Karpas-422 (cell line): ENCODE measurements around the gene ARFGAP3. TPM values are rescaled to one million over a fixed set of nuclear protein-coding genes. Genes with fewer than 3 reads are reported as not detected.
A peak's percentile ranks its signal among the peaks of the same experiment; 100 is the strongest.

Source experiments
- DNase-seq: peaks from one replicate; pipeline ENCODE4 v3.0.0-alpha.2; 2015
- H2AFZ ChIP-seq: fragments of 200-600 bp; sonication (generic); 2 replicates; pipeline ENCODE4 v1.6.1; 2014; ENCODE audit warnings: antibody characterized with exemption, low read length, mixed read lengths
- H3K27ac ChIP-seq: fragments of 200-600 bp; sonication (generic); 2 replicates; pipeline ENCODE4 v1.5.1; 2014; ENCODE audit warnings: mild to moderate bottlenecking, low read length, moderate library complexity
- H3K27me3 ChIP-seq: fragments of 200-600 bp; sonication (generic); 2 replicates; pipeline ENCODE4 v1.6.1; 2014; ENCODE audit warnings: low read length, mixed read lengths
- H3K36me3 ChIP-seq: fragments of 200-600 bp; sonication (generic); 2 replicates; pipeline ENCODE4 v1.6.1; 2014; ENCODE audit warnings: low read length, mixed read lengths; ENCODE audit not compliant: insufficient read depth
- H3K4me1 ChIP-seq: fragments of 200-600 bp; sonication (generic); 2 replicates; pipeline ENCODE4 v1.6.1; 2014; ENCODE audit warnings: mild to moderate bottlenecking, low read length, mixed read lengths
- H3K4me2 ChIP-seq: fragments of 200-600 bp; sonication (generic); 2 replicates; pipeline ENCODE4 v1.6.1; 2014; ENCODE audit warnings: low read length, low read depth, mild to moderate bottlenecking; ENCODE audit not compliant: poor library complexity, severe bottlenecking
- H3K4me3 ChIP-seq: fragments of 200-600 bp; sonication (generic); 2 replicates; pipeline ENCODE4 v1.5.1; 2014; ENCODE audit warnings: mild to moderate bottlenecking, antibody characterized with exemption, low read length, mixed read lengths
- H3K79me2 ChIP-seq: fragments of 200-600 bp; sonication (generic); 2 replicates; pipeline ENCODE4 v1.6.1; 2014; ENCODE audit warnings: mild to moderate bottlenecking, low read length, mixed read lengths
- H3K9ac ChIP-seq: fragments of 200-600 bp; sonication (generic); 2 replicates; pipeline ENCODE4 v1.6.0; 2014; ENCODE audit warnings: low read length
- H3K9me2 ChIP-seq: fragments of 200-600 bp; sonication (generic), shearing (Covaris generic); replicated peaks from 2 replicates; pipeline ENCODE4 v1.6.0; 2014; ENCODE audit warnings: mild to moderate bottlenecking, low read length, moderate library complexity; ENCODE audit not compliant: insufficient read depth
- H3K9me3 ChIP-seq: fragments of 300-700, 200-600 bp; sonication (generic); 2 replicates; pipeline ENCODE4 v1.6.1; 2014; ENCODE audit warnings: low read length, mixed read lengths
- H4K20me1 ChIP-seq: fragments of 200-600 bp; sonication (generic); 2 replicates; pipeline ENCODE4 v1.6.1; 2014; ENCODE audit warnings: mild to moderate bottlenecking, antibody characterized with exemption, low read length, low read depth; ENCODE audit not compliant: insufficient read depth
- total RNA-seq: library from RNA; depleted of rRNA; stranded (reverse); fragments of >200 nt; shearing (Covaris generic); gene quantifications from 2 replicates; pipeline ENCODE4 v1.2.3, GENCODE V29; 2014; ENCODE audit warnings: low replicate concordance

ARFGAP3 gene
- total RNA-seq, 1 experiment from 2014 or later, result 26.1 TPM

DNA sequence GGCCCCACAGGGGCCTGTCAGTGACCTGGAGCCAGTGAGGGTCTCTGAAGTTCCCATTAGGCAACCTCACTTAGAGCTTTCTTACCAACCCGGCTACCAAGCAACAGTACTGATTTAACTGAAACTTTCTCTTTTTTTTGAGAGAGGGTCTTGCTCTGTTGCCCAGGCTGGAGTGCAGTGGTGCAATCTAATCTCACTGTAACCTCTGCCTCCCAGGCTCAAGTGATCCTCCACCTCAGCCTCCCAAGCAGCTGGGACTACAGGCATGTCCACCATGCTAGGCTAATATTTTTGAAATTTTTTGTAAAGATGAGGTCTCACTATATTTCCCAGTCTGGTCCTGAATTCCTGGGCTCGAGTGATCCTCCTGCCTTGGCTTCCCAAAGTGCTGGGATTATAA is 42.5 kb downstream of the ARFGAP3 start:
- H3K27me3 ChIP-seq, result no peaks in the 10 kb centered on the region
- H3K9ac ChIP-seq, result 0 out of 2 replicates have a peak overlapping the region, but pooled peaks have one; percentile 11

DNA sequence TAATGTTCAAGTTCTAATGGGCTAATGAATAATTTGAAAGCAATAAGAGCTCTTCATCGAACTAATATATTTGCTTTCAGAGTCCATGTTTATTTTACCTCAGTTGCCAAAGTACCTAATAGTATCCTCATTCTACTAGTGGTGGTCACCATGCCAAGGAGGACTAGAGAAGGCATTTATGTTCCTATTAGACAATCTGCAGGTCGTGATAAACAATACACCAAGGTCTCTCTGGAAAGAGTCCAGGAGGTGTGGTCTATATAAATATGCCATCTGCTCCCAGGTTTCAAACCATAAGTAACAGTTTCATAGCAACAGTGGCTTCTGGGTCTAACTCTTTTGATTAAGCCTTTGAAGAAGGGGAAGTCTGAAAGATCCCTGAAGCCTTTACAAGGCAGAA is 42.9 kb downstream of the ARFGAP3 start:
- Histone ChIP-seq H3K79me2 (no peaks in the 10 kb centered on the region), H4K20me1 (no peaks in the 10 kb centered on the region), H2AFZ (no peak overlapping the region), H3K4me2 (peak overlapping the region; percentile 61), H3K36me3 (no peaks in the 10 kb centered on the region), H3K4me3 (no peak overlapping the region), H3K9ac (no peak overlapping the region), H3K27me3 (no peaks in the 10 kb centered on the region), H3K4me1 (peaks cover 77% of the 10 kb centered on the region), H3K9me2 (no peaks in the 10 kb centered on the region), H3K9me3 (no peaks in the 10 kb centered on the region), H3K27ac (peak overlapping the region; percentile 84)
- no peak for DNase-seq

More for the DNA sequence above, 42.5 kb downstream of the ARFGAP3 start:
- 0 out of 2 replicates have a peak overlapping the region, but pooled peaks have one; percentile 38 for H2AFZ ChIP-seq
- H3K4me3 ChIP-seq, result peak overlapping the region; percentile 20; the same call in 1 of the 2 replicates
- H3K79me2 ChIP-seq, result no peaks in the 10 kb centered on the region
- DNase-seq, result no peak
- H3K27ac ChIP-seq, result peak overlapping the region; percentile 84
- H3K36me3 ChIP-seq, result no peaks in the 10 kb centered on the region
- no peaks in the 10 kb centered on the region for H4K20me1 ChIP-seq
- H3K9me2 ChIP-seq, result no peaks in the 10 kb centered on the region
- peak overlapping the region; percentile 61 for H3K4me2 ChIP-seq
- H3K9me3 ChIP-seq, result no peaks in the 10 kb centered on the region
- peaks cover 77% of the 10 kb centered on the region for H3K4me1 ChIP-seq

DNA sequence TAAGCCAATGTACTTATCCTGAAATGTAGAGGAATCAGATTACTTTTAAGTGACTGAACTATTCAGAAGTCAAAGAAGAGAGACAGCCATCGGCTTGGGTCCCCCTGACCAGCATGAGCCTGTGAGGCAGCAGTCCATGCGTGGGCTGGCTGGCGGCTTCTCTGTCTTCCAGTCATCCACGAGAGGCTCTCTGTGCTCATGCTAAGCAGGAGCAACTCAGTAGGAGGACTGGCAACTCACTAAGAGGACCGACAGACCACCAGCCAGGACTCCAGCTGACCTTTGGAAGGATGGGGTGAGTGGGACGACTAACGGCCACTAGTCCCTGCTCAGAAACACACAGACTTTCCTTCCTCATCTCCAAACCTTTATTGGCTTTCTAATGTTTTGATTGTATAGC is 43.6 kb downstream of the ARFGAP3 start:
- H3K27ac ChIP-seq, result peak overlapping the region; percentile 84; the same call in 1 of the 2 replicates
- H3K4me2 ChIP-seq, result no peak overlapping the region
- no peaks in the 10 kb centered on the region for H3K79me2 ChIP-seq
- no peaks in the 10 kb centered on the region for H3K9me3 ChIP-seq
- no peak overlapping the region for H2AFZ ChIP-seq
- no peaks in the 10 kb centered on the region for H3K9me2 ChIP-seq
- no peaks in the 10 kb centered on the region for H3K27me3 ChIP-seq
- no peak for DNase-seq
- no peak overlapping the region for H3K4me3 ChIP-seq
- no peaks in the 10 kb centered on the region for H4K20me1 ChIP-seq
- H3K36me3 ChIP-seq, result no peaks in the 10 kb centered on the region
- peaks cover 77% of the 10 kb centered on the region for H3K4me1 ChIP-seq
- no peak overlapping the region for H3K9ac ChIP-seq

DNA sequence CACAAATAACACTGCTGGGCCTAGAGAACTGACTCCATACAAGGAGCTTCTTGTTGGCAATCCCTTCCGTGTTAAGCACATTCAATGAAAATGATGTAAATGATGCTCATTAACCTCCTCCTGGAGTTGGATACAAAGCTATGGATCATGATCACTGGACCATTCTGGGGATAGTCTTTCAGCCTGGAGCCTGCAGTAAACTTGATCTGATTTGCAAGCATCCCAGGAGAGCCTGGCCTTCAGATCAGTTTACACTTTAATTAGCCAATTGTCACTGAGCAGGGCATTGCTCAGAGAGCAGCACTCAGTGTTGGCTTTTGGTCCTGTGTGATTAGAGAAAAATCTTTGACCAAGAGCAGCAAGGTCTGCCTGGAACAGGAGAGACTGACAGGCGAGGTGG is 45.6 kb downstream of the ARFGAP3 start:
- peak; percentile 55 for DNase-seq
- peak overlapping the region; percentile 28 for H3K4me2 ChIP-seq
- H3K27ac ChIP-seq, result peak overlapping the region; percentile 62
- no peaks in the 10 kb centered on the region for H3K36me3 ChIP-seq
- no peaks in the 10 kb centered on the region for H3K9me2 ChIP-seq
- H3K9me3 ChIP-seq, result no peaks in the 10 kb centered on the region
- H3K79me2 ChIP-seq, result no peaks in the 10 kb centered on the region
- no peaks in the 10 kb centered on the region for H3K27me3 ChIP-seq
- no peaks in the 10 kb centered on the region for H4K20me1 ChIP-seq
- peaks cover 58% of the 10 kb centered on the region for H3K4me1 ChIP-seq
- H2AFZ ChIP-seq, result no peak overlapping the region
- H3K4me3 ChIP-seq, result no peak overlapping the region
- H3K9ac ChIP-seq, result no peak overlapping the region

DNA sequence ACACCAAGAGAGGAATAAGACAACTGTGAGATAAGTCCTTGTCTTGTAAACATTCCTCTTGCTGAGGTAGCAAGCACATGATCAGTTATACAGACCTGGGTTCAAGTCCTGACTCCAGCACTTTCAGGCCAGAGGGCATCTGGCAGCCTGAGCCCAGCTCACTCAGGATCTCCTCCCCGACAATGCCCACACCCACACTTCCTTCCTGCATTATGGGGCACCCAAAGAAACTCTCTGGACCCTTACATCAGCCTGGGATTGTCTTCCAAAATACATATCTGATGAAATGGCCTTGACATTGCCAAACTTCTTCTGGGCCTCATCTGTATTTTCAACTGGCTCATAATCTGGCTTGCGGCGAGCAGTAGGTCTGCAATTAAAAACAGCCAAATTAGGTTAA is 48.6 kb downstream of the ARFGAP3 start:
- H3K4me3 ChIP-seq, result no peak overlapping the region
- H4K20me1 ChIP-seq, result no peaks in the 10 kb centered on the region
- H3K9me2 ChIP-seq, result no peaks in the 10 kb centered on the region
- no peaks in the 10 kb centered on the region for H3K27me3 ChIP-seq
- no peaks in the 10 kb centered on the region for H3K36me3 ChIP-seq
- no peak overlapping the region for H3K4me2 ChIP-seq
- no peak overlapping the region for H3K9ac ChIP-seq
- no peaks in the 10 kb centered on the region for H3K79me2 ChIP-seq
- no peak overlapping the region for H3K27ac ChIP-seq
- H2AFZ ChIP-seq, result no peak overlapping the region
- no peaks in the 10 kb centered on the region for H3K9me3 ChIP-seq
- H3K4me1 ChIP-seq, result peaks cover 28% of the 10 kb centered on the region
- DNase-seq, result no peak

DNA sequence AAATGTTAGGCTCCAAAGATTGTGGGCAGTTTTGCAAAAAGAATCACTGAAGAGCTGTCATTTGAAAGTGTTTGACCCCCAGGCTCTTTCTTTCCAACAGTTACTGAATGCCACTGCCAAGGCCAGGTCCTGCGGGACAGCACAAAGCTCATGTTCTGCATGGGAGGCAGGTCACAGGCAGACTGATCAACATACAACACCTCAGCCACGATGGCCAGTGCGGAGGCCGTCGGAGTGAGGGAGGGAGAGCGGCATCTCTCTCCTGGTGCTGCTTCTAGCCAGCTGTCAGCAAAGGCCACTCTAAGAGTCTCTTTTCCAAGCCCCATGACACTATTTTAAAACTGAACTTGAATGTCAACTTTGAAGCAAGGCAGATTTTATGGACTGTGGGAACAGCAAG is 49.9 kb downstream of the ARFGAP3 start:
- H3K27me3 ChIP-seq, result no peaks in the 10 kb centered on the region
- no peak overlapping the region for H3K27ac ChIP-seq
- no peak overlapping the region for H3K9ac ChIP-seq
- no peaks in the 10 kb centered on the region for H4K20me1 ChIP-seq
- H3K9me2 ChIP-seq, result no peaks in the 10 kb centered on the region
- H3K36me3 ChIP-seq, result no peaks in the 10 kb centered on the region
- no peaks in the 10 kb centered on the region for H3K9me3 ChIP-seq
- DNase-seq, result no peak
- no peak overlapping the region for H2AFZ ChIP-seq
- no peak overlapping the region for H3K4me3 ChIP-seq
- no peak overlapping the region for H3K4me2 ChIP-seq
- peaks cover 15% of the 10 kb centered on the region for H3K4me1 ChIP-seq
- no peaks in the 10 kb centered on the region for H3K79me2 ChIP-seq

DNA sequence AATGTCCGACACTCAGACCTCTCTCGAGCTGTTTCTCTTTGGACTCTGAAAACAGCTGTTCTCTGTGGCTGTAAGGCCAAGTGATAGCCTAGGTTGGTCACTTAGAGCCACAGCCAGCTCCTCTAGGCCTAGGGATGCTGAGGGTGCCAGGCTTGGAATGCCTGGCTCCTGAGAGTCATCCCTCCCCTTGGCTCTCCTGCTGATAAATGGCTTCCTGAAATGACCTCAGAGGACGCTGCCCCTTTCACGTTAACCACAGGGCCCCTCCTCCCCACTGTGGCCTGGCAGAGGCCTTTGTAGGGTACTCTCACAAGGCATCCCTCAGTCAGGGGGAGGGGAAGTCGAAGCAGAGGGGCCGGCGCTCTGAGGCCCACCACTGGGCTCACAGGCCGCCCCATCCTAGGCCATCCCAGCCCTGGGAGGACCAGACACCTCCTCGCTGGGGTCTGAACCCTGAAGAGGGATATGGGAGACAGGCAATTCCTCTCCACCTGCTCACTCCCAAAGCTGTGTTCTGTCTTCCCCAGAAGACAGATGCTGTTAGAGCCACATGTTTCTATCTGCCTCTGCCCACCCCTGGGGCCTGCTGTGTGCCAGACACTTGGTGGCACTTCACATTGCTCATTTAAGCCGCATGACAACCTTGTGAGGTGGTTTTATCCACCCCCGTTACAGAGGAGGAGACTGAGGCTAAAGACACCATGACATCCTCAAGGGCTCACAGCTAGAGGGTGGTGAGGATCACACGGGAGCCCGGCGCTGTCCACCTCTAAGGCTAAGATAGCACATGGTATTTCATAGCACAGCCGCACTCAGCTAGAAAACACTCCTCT is 50.9 kb downstream of the ARFGAP3 start:
- Histone ChIP-seq H3K4me1 (peaks cover 5% of the 10 kb centered on the region), H3K27me3 (no peaks in the 10 kb centered on the region), H3K9me3 (no peaks in the 10 kb centered on the region), H3K79me2 (no peaks in the 10 kb centered on the region), H2AFZ (no peak overlapping the region), H3K9ac (no peak overlapping the region), H4K20me1 (no peaks in the 10 kb centered on the region), H3K4me2 (no peak overlapping the region), H3K9me2 (no peaks in the 10 kb centered on the region), H3K27ac (no peak overlapping the region), H3K36me3 (no peaks in the 10 kb centered on the region), H3K4me3 (no peak overlapping the region)
- DNase-seq, result no peak

DNA sequence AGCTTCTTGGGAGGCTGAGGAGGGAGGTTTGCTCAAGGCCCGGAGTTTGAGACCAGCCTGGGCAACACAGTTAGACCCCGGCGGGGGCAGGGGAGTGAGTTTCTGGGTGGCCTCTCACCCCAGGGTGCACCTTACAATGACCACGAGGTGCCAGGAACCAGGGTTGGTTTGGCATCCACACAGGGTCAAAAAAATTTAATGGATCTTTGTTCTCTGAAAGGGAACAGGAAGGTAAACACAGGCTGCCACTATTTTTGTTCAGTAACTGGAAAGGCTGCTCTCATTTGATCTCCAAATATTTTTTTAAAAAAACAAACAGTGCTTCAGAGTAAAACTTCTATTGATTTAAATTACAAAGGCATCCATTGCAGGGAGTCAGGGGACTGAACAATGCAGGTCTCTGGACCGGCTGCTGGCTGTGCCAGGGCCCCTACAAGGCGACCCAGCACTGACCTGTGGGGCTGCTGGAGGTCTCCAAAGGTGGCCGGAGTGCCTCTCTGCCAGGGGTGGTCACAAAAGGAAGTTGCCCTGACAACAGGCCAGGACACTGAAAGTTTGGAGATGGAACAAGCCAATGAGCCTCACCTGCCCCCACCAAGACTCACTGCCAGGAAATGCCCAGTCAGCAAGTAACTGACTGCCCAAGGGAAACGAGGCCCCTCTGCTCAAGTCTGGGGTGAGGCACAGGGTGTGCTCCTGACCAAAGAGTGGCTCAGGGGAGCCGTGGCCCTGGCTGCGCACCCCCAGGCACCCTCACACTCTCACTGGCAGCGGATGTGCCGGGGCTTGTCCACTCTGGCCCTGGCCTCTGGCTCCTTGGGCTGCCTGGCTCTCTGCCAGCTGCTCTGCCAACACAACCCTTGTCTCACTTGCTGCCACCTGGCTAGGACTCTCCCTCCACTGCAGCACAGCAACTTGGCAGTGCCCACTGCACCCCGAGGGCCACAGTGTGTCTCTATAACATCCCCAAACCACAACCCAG is 51.8 kb downstream of the ARFGAP3 start:
- H3K36me3 ChIP-seq, result no peaks in the 10 kb centered on the region

More for the DNA sequence above, 51.8 kb downstream of the ARFGAP3 start:
- H3K27me3 ChIP-seq, result no peaks in the 10 kb centered on the region
- no peak overlapping the region for H3K4me3 ChIP-seq
- H3K4me1 ChIP-seq, result no peaks in the 10 kb centered on the region
- H3K9me2 ChIP-seq, result no peaks in the 10 kb centered on the region
- no peak overlapping the region for H3K9ac ChIP-seq
- H4K20me1 ChIP-seq, result no peaks in the 10 kb centered on the region
- no peak overlapping the region for H2AFZ ChIP-seq
- no peak overlapping the region for H3K27ac ChIP-seq
- no peaks in the 10 kb centered on the region for H3K79me2 ChIP-seq
- H3K9me3 ChIP-seq, result no peaks in the 10 kb centered on the region
- no peak for DNase-seq
- no peak overlapping the region for H3K4me2 ChIP-seq
